Endothelial cell of umbilical vein (primary cell): ENCODE results near the gene C11orf87. TPM values are rescaled to one million over a fixed set of nuclear protein-coding genes. Genes with fewer than 3 reads are reported as not detected.

Experiments used
- Bru-seq: library from RNA; stranded (reverse); fragments of 400-500 nt; gene quantifications from one replicate; lab custom pipeline; 2021; lab: Mats Ljungman, UMichigan
- BruChase-seq, 2 experiments: library from RNA; stranded (reverse); fragments of 400-500 nt; gene quantifications; one replicate each; lab custom pipeline; 2021; lab: Mats Ljungman, UMichigan
- BruUV-seq: library from RNA; stranded (reverse); fragments of 400-500 nt; replicated peaks from 2 replicates; lab custom pipeline; 2021; lab: Mats Ljungman, UMichigan
- CTCF ChIA-PET: fragments of 300-600, 350-600 bp; sonication (Branson Sonifier 250); formaldehyde crosslinking; loops from one replicate; lab custom pipeline; 2021; ENCODE audit warnings: antibody characterized with exemption, inconsistent platforms; lab: Charles Lee
- POLR2A ChIA-PET: fragments of 300-600, 350-600 bp; sonication (Branson Sonifier 250); formaldehyde crosslinking; loops from one replicate; lab custom pipeline; 2021; ENCODE audit warnings: antibody characterized with exemption, inconsistent platforms; lab: Charles Lee
- DNase-seq: peaks from one replicate; pipeline ENCODE4 v3.0.0-alpha.2; 2011; ENCODE audit warnings: low read depth, low spot score
- FAIRE-seq: peaks from 2 replicates; lab custom pipeline; 2011; peaks lifted over from hg19 to GRCh38; lab: Jason Lieb, UNC
- H2AFZ ChIP-seq: 2 replicates; pipeline ENCODE4 v1.6.0; 2012; ENCODE audit warnings: low read depth, low read length, control low read depth, inconsistent platforms
- H3K27ac ChIP-seq: 2 replicates; pipeline ENCODE4 v1.5.1; 2011; ENCODE audit warnings: low read depth, mild to moderate bottlenecking, control low read depth, low read length, moderate library complexity; ENCODE audit not compliant: insufficient read depth
- H3K27me3 ChIP-seq, 2 experiments: 2 replicates each; pipeline versions ENCODE4 v1.6.0 to v1.6.1; 2011; ENCODE audit warnings: low read length in 2 of 2, mixed read lengths in 1 of 2; ENCODE audit not compliant: control insufficient read depth in 2 of 2, insufficient read depth in 2 of 2
- H3K36me3 ChIP-seq, 2 experiments: 2 replicates in 1 of 2; 3 replicates in 1 of 2; pipeline ENCODE4 v1.5.1; 2011; ENCODE audit warnings: low read length in 2 of 2, mild to moderate bottlenecking in 1 of 2, moderate library complexity in 1 of 2; ENCODE audit not compliant: control insufficient read depth in 2 of 2, insufficient read depth in 2 of 2; ENCODE audit errors: extremely low read depth in 1 of 2
- H3K4me1 ChIP-seq: 3 replicates; pipeline ENCODE4 v1.5.1; 2011; ENCODE audit warnings: mild to moderate bottlenecking, low read length; ENCODE audit not compliant: control insufficient read depth, insufficient read depth; ENCODE audit errors: extremely low read depth
- H3K4me2 ChIP-seq: 2 replicates; pipeline ENCODE4 v1.6.1; 2011; ENCODE audit warnings: low read length, control low read depth, mixed read lengths; ENCODE audit not compliant: insufficient read depth
- H3K4me3 ChIP-seq, 3 experiments: fragments of 200-600 bp in 1 of 3; sonication (generic), shearing (Covaris generic) in 1 of 3; replicated peaks in 1 of 3; 2 replicates each; pipeline ENCODE4 v1.5.1; 2011 to 2016; ENCODE audit warnings: control low read depth in 3 of 3, low read length in 3 of 3, mild to moderate bottlenecking in 2 of 3, inconsistent platforms in 1 of 3, low read depth in 1 of 3, moderate library complexity in 1 of 3; ENCODE audit not compliant: insufficient read depth in 1 of 3
- H3K79me2 ChIP-seq: 2 replicates; pipeline ENCODE4 v1.6.0; 2012; ENCODE audit warnings: low read length, inconsistent platforms; ENCODE audit not compliant: control insufficient read depth, insufficient read depth
- H3K9ac ChIP-seq: replicated peaks from 2 replicates; pipeline ENCODE3; 2011; ENCODE audit warnings: low read length, control low read depth; ENCODE audit not compliant: insufficient read depth; ENCODE audit errors: extremely low read depth
- H3K9me1 ChIP-seq: replicated peaks from 3 replicates; pipeline ENCODE4 v1.6.0; 2011; ENCODE audit warnings: mild to moderate bottlenecking, low read length; ENCODE audit not compliant: control insufficient read depth, insufficient read depth; ENCODE audit errors: extremely low read depth
- H3K9me3 ChIP-seq: replicated peaks from 2 replicates; pipeline ENCODE4 v1.5.1; 2012; ENCODE audit warnings: low read length, inconsistent platforms; ENCODE audit not compliant: control insufficient read depth, insufficient read depth
- H4K20me1 ChIP-seq: replicated peaks from 2 replicates; pipeline ENCODE3; 2011; ENCODE audit warnings: mild to moderate bottlenecking, low read length; ENCODE audit not compliant: control insufficient read depth, insufficient read depth; ENCODE audit errors: extremely low read depth
- EZH2 ChIP-seq: IDR thresholded peaks from 2 replicates; pipeline ENCODE4 v1.6.1; 2012; ENCODE audit warnings: borderline replicate concordance, low read depth, mild to moderate bottlenecking, moderate library complexity, low read length, inconsistent platforms; ENCODE audit not compliant: severe bottlenecking
- FOS ChIP-seq: IDR thresholded peaks from 2 replicates; pipeline ENCODE4 v1.6.1; 2011; ENCODE audit warnings: mild to moderate bottlenecking, low read length, moderate library complexity, borderline replicate concordance; ENCODE audit not compliant: insufficient read depth
- GATA2 ChIP-seq: IDR thresholded peaks from 2 replicates; pipeline ENCODE4 v1.7.0; 2011; ENCODE audit warnings: low read depth, mild to moderate bottlenecking, moderate library complexity, mixed read lengths, low read length; ENCODE audit not compliant: insufficient read length, insufficient read depth
- JUN ChIP-seq: IDR thresholded peaks from 2 replicates; pipeline ENCODE4 v1.6.1; 2011; ENCODE audit warnings: borderline replicate concordance, low read depth; ENCODE audit not compliant: insufficient read length, insufficient read depth
- MYC ChIP-seq: IDR thresholded peaks from one replicate; pipeline ENCODE4 v1.6.1; 2011; ENCODE audit warnings: mild to moderate bottlenecking, low read depth, low read length
- POLR2A ChIP-seq: IDR thresholded peaks from 2 replicates; pipeline ENCODE4 v1.6.1; 2012; ENCODE audit warnings: low read depth, mild to moderate bottlenecking, control low read depth, low read length
- POLR2AphosphoS5 ChIP-seq: IDR thresholded peaks from 2 replicates; pipeline ENCODE4 v1.6.1; 2012; ENCODE audit warnings: low read depth, mild to moderate bottlenecking, control low read depth, low read length, moderate library complexity; ENCODE audit not compliant: insufficient read depth
- dilution Hi-C: fragments of 300-500 bp; cut with MboI; formaldehyde crosslinking; loops from one replicate; pipeline ENCODE4 v1.15.0; 2019; ENCODE audit warnings: low sequenced_read_pairs; ENCODE audit not compliant: extremely low pct_ligation_motif_present
- intact Hi-C: fragments of 100-400 bp; cut with micrococcal nuclease; formaldehyde crosslinking; loops from one replicate; pipeline ENCODE4 v1.10.0; 2022
- long read RNA-seq: library from polyadenylated mRNA; stranded (forward); transcript quantifications from one replicate; pipeline ENCODE4 v2.0.0, GENCODE V29; 2021
- polyA minus RNA-seq, 3 experiments: library from RNA; depleted of rRNA, polyadenylated mRNA; stranded (reverse); fragments of >200 nt; gene quantifications; 1 replicate in 1 of 3; 2 replicates in 2 of 3; pipeline ENCODE4 v1.2.3, GENCODE V29; 2011
- polyA plus RNA-seq, 4 experiments: library from polyadenylated mRNA; depleted of rRNA in 3 of 4; stranded (reverse) in 3 of 4; unstranded in 1 of 4; fragments of >200 nt; gene quantifications; 2 replicates each; pipeline versions ENCODE4 v1.2.1 to v1.2.3, GENCODE V29; 2011 to 2012; ENCODE audit warnings: missing spikeins in 1 of 4
- total RNA-seq: library from RNA; stranded (reverse); gene quantifications from 2 replicates; pipeline ENCODE4 v1.2.3, GENCODE V29; 2021
- TF ChIP-seq, protein P1 (sequence below): IDR thresholded peaks from 2 replicates; pipeline ENCODE4 v1.6.1; 2011; ENCODE audit not compliant: insufficient read depth, insufficient read length
- TF ChIP-seq, protein P2 (sequence below), 2 donors: IDR thresholded peaks; 1 replicate in 1 of 2; 2 replicates in 1 of 2; pipeline ENCODE4 v1.5.1; 2011; ENCODE audit warnings: low read length in 2 of 2, mild to moderate bottlenecking in 2 of 2, moderate library complexity in 2 of 2, control low read depth in 1 of 2, inconsistent platforms in 1 of 2, low read depth in 1 of 2; ENCODE audit not compliant: insufficient read depth in 1 of 2; ENCODE audit errors: extremely low read depth in 1 of 2

Gene C11orf87
- not detected in 2 replicates for total RNA-seq
- polyA plus RNA-seq: not detected in 2 replicates
- polyA plus RNA-seq (2011; cell fraction: cytosol; rRNA removed): not detected in 2 replicates
- polyA plus RNA-seq (2011; cell fraction: nucleus; rRNA removed): not detected in 2 replicates
- polyA plus RNA-seq (2012): not detected in 2 replicates
- not detected in 2 replicates for polyA minus RNA-seq
- not detected for polyA minus RNA-seq (2011; cell fraction: cytosol; rRNA and poly(A)+ RNA removed)
- polyA minus RNA-seq (2011; cell fraction: nucleus; rRNA and poly(A)+ RNA removed): not detected in 2 replicates
- Bru-seq, nascent RNA: not detected
- not detected for BruChase-seq, experiment 1, labeled RNA remaining after a 6-hour chase
- percentile 10 among the genes with signal in this experiment for BruChase-seq, experiment 2, labeled RNA remaining after a 2-hour chase
- long read RNA-seq: 0 reads

DNA sequence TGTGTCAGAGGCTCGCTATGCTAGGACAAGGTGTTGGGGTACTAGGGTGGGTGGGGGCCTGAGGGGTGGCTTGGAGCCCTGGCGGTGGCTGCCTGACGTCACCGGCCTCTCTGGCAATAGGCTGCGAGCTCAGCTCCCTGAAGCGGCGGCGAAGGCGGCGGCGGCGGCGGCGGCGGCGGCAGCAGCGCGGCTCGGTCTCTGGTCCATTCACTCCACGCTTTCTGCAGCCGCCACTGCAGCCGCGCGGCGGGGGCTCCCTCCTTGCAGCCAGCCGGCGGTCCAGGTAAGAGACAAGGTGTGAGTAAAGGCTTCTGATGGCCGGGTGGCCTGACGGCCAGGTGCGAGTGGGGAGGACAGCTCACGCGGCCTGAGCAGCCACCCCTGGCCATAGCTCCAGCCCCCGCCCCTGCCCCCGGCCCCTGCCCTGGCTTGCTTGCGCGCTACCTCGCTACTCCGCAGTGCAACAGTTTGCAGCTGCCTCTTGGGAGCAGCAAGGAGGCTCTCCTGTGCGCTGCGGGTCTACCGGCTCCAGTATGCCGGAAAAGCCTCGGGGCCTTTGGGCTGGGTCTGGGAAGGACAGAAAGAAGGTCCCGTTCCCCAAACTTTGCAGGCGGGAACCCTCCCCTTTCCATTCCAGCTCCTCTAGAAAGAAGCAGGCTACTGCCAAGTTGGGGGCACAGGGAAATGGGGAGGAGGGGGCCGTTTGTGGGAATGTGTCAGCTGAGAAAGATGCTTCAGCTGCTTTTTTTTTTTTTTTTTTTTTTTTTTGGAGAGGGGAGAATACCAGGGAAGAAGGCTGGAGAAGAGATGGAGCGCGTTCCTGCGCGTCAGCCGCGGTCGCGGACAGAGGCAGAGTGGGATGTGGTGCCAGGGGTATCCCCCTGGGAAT is at the start of gene C11orf87:
Gene C11orf87, plus strand, starts transcription at position 210 of the 889 bp plus-strand sequence. CDS start 1,444 bp downstream, outside the sequence.
- intact Hi-C loops: no loop called here

More for the DNA sequence above, at the start of gene C11orf87:
- H3K9ac ChIP-seq: no peak within 1 kb of the TSS
- ChIA-PET CTCF (interaction anchor here (0.6 kb wide), 1 partner anchor 202 kb away, joined by 3 read pairs; no protein-coding TSS in a partner anchor), POLR2A (no interaction called here)
- H3K79me2 ChIP-seq: no peaks in the 10 kb centered on the region
- H3K4me3 ChIP-seq: no peak within 1 kb of the TSS
- dilution Hi-C loops: no loop called here
- no peaks in the 10 kb centered on the region for H3K4me1 ChIP-seq
- H3K36me3 ChIP-seq: no peaks in the 10 kb centered on the region
- FAIRE-seq (no peak), DNase-seq (no peak)
- no peaks in the 10 kb centered on the region for H4K20me1 ChIP-seq
- no TSS peak for BruUV-seq
- H3K27ac ChIP-seq: no peak within 1 kb of the TSS
- H3K9me3 ChIP-seq: no peaks in the 10 kb centered on the region
- H2AFZ ChIP-seq: no peak within 1 kb of the TSS
- peaks cover 22 to 29% of the 10 kb centered on the region in 2 experiments for H3K27me3 ChIP-seq
- no peak for TF ChIP-seq GATA2
- TF ChIP-seq, protein P1, sequence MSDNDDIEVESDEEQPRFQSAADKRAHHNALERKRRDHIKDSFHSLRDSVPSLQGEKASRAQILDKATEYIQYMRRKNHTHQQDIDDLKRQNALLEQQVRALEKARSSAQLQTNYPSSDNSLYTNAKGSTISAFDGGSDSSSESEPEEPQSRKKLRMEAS: no peak
- TF ChIP-seq POLR2AphosphoS5: no peak
- TF ChIP-seq EZH2: no peak
- no peak for TF ChIP-seq POLR2A
- no peak for TF ChIP-seq FOS
- no peak for TF ChIP-seq MYC
- TF ChIP-seq, protein P2, sequence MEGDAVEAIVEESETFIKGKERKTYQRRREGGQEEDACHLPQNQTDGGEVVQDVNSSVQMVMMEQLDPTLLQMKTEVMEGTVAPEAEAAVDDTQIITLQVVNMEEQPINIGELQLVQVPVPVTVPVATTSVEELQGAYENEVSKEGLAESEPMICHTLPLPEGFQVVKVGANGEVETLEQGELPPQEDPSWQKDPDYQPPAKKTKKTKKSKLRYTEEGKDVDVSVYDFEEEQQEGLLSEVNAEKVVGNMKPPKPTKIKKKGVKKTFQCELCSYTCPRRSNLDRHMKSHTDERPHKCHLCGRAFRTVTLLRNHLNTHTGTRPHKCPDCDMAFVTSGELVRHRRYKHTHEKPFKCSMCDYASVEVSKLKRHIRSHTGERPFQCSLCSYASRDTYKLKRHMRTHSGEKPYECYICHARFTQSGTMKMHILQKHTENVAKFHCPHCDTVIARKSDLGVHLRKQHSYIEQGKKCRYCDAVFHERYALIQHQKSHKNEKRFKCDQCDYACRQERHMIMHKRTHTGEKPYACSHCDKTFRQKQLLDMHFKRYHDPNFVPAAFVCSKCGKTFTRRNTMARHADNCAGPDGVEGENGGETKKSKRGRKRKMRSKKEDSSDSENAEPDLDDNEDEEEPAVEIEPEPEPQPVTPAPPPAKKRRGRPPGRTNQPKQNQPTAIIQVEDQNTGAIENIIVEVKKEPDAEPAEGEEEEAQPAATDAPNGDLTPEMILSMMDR (IDR thresholded peaks at IDR 0.05; ENCODE audit: extremely low read depth in 1 of 2, insufficient read depth in 1 of 2, low read depth in 1 of 2, low read length in 2 of 2): no peak
- no peak for TF ChIP-seq JUN
- no peak within 1 kb of the TSS for H3K4me2 ChIP-seq
- no peaks in the 10 kb centered on the region for H3K9me1 ChIP-seq
